CD4-positive, alpha-beta T cell treated with Interleukin-6 at 100 ng/mL for 8 hours (primary cell): ENCODE data around the gene MCAT.
A peak's percentile ranks its signal among the peaks of the same experiment; 100 is the strongest.

Experiments
- DNase-seq: peaks from one replicate; pipeline ENCODE4 v3.0.0-alpha.2; 2020; ENCODE audit warnings: mixed read lengths, low spot score

The MCAT gene

DNA sequence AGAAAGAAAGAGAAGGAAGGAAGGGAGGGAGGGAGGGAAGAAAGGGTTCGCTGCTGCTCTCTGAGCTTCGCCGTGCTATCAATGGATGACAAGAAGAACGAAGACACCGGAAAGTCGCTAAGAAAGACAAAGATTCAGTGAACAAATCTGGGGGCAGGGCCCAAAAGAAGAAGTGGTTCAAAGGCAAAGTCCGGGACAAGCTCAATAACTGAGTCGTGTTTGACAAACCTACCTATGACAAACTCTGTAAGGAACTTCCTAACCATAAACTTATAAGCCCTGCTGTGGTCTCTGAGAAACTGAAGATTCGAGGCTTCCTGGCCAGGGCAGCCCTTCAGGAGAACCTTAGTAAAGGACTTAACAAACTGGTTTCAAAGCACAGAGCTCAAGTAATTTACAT, 51.1 kb downstream of the MCAT start:
- no peak for DNase-seq

DNA sequence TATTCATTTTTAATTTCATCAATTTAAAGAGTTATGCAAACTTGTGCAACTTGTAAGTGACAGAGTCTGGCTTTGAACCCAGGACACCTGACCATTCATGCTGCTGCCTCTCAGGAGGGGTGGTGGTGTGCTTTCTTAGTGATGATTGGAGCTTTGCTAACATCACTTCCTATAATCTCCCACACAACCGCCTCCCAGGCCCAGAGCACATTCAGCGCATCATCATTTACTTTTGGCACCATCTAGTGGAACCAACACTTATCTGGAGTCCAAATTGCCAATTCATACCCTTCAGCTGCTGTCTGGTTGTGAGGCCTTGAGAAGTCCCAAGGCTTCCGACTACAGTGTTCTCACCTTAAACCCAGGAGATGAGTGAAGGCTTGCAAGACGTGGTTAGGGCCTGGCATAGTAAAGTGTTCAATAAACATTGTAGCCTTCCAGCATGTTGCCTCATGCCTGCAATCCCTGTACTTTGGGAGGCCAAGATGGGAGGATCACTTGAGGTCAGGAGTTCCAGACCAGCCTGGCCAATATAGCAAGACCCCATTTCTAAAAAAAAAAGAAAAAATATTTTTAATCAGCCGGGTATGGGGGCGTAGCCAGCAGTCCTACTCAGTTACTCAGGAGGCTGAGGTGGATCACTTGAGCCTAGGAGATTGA, 52.9 kb downstream of the MCAT start:
- DNase-seq: peak; percentile 45

- peak; percentile 87 for DNase-seq
Measured at GRCh38 chr22:43088984-43089717, 54.0 kb downstream of the MCAT start, which contains the start of gene TTLL1. Gene TTLL1, minus strand, starts transcription at chr22:43089391. Its CDS starts 13,805 bp downstream, at chr22:43075586.

DNA sequence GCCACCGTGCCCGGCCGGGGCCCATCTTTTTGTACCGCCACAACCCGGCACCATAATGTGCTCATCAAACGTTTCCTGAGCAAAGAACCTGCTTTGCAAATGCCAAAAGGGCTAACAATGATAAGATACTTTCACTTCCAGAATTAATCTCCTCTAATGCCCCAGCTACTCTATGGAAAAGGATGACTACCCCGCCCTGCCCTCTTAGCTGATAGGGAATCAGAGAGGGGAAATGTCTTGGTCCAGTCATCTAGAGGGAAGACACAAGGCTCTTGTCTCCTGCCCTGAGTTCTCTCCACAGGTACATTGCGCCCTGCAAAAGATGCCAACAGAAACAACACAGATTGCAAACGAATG, 54.6 kb downstream of the MCAT start:
- no peak for DNase-seq

- no peak for DNase-seq
Measured at GRCh38 chr22:43085658-43086606, 57.3 kb downstream of the MCAT start.
